ENCODE measurements around the gene SSTR1. TPM values are rescaled to one million over a fixed set of nuclear protein-coding genes. Genes with fewer than 3 reads are reported as not detected.

Gene SSTR1
- total RNA-seq, 1 experiment from 2014 or later: 0.07 TPM

DNA sequence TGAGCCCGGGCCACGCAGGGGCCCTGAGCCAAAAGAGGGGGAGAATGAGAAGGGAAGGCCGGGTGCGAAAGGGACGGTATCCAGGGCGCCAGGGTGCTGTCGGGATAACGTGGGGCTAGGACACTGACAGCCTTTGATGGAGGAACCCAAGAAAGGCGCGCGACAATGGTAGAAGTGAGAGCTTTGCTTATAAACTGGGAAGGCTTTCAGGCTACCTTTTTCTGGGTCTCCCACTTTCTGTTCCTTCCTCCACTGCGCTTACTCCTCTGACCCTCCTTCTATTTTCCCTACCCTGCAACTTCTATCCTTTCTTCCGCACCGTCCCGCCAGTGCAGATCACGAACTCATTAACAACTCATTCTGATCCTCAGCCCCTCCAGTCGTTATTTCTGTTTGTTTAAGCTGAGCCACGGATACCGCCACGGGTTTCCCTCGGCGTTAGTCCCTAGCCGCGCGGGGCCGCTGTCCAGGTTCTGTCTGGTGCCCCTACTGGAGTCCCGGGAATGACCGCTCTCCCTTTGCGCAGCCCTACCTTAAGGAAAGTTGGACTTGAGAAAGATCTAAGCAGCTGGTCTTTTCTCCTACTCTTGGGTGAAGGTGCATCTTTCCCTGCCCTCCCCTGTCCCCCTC lies 3.0 kb downstream of the SSTR1 start:
- Histone ChIP-seq H3K36me3 (ENCODE audit: low read depth, low read length) (no peaks in the 10 kb centered on the region), H3K4me3 (ENCODE audit: low read length) (no peak overlapping the region), H3K9me2 (replicated peaks; ENCODE audit: low read length) (no peaks in the 10 kb centered on the region), H3K9me3 (ENCODE audit: low read length) (no peaks in the 10 kb centered on the region), H3K9ac (ENCODE audit: low read length) (no peak overlapping the region), H4K20me1 (ENCODE audit: low read length) (no peaks in the 10 kb centered on the region), H3K27ac (ENCODE audit: low read length) (no peak overlapping the region), H2AFZ (ENCODE audit: low read length) (no peak overlapping the region), H3K4me1 (ENCODE audit: insufficient read depth, low read length) (peaks cover 7% of the 10 kb centered on the region; the same call in 1 of the 2 replicates), H3K27me3 (ENCODE audit: low read length) (peaks cover 51% of the 10 kb centered on the region), H3K4me2 (ENCODE audit: low read length) (no peak overlapping the region), H3K79me2 (ENCODE audit: low read length) (no peaks in the 10 kb centered on the region), H3F3A (ENCODE audit: low read length, unreplicated experiment) (no peaks in the 10 kb centered on the region)
- TF ChIP-seq, protein P1, sequence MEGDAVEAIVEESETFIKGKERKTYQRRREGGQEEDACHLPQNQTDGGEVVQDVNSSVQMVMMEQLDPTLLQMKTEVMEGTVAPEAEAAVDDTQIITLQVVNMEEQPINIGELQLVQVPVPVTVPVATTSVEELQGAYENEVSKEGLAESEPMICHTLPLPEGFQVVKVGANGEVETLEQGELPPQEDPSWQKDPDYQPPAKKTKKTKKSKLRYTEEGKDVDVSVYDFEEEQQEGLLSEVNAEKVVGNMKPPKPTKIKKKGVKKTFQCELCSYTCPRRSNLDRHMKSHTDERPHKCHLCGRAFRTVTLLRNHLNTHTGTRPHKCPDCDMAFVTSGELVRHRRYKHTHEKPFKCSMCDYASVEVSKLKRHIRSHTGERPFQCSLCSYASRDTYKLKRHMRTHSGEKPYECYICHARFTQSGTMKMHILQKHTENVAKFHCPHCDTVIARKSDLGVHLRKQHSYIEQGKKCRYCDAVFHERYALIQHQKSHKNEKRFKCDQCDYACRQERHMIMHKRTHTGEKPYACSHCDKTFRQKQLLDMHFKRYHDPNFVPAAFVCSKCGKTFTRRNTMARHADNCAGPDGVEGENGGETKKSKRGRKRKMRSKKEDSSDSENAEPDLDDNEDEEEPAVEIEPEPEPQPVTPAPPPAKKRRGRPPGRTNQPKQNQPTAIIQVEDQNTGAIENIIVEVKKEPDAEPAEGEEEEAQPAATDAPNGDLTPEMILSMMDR (conservative IDR thresholded peaks at IDR 0.05; ENCODE audit: low read depth, low read length): no peak
- BruUV-seq (replicated peaks): no TSS peak
- no peak for ATAC-seq
- CTCF ChIA-PET: interaction anchor here (0.7 kb wide), 1 partner anchor 306 kb away, joined by 3 read pairs; no protein-coding TSS in a partner anchor
- intact Hi-C loops (cut with micrococcal nuclease): no loop called here
- POLR2A ChIA-PET (ENCODE audit: unreplicated experiment): no interaction called here
- no peak for DNase-seq

DNA sequence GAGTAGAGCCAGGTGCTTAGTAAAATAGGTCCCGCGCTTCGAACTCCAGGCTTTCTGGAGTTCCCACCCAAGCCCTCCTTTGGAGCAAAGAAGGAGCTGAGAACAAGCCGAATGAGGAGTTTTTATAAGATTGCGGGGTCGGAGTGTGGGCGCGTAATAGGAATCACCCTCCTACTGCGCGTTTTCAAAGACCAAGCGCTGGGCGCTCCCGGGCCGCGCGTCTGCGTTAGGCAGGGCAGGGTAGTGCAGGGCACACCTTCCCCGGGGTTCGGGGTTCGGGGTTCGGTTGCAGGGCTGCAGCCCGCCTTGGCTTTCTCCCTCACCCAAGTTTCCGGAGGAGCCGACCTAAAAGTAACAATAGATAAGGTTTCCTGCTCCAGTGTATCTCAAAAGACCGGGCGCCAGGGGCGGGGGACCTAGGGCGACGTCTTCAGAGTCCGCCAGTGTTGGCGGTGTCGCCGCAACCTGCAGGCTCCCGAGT lies 3.6 kb downstream of the SSTR1 start:
- ChIA-PET POLR2A (ENCODE audit: unreplicated experiment) (no interaction called here), CTCF (interaction anchor here (0.7 kb wide), 1 partner anchor 307 kb away, joined by 3 read pairs; no protein-coding TSS in a partner anchor)
- no peak overlapping the region for H3K27ac ChIP-seq (ENCODE audit: low read length)
- no peaks in the 10 kb centered on the region for H3K36me3 ChIP-seq (ENCODE audit: low read depth, low read length)
- TF ChIP-seq, protein P1 (conservative IDR thresholded peaks at IDR 0.05; ENCODE audit: low read depth, low read length): no peak
- no peak for TF ChIP-seq EZH2phosphoT487 (IDR thresholded peaks at IDR 0.05; ENCODE audit: borderline replicate concordance, low read length)
- TF ChIP-seq EZH2 (IDR thresholded peaks at IDR 0.05; ENCODE audit: low read length, unreplicated experiment): no peak
- no peak overlapping the region for H3K4me3 ChIP-seq (ENCODE audit: low read length)
- DNase-seq: no peak
- no TSS peak for BruUV-seq (replicated peaks)
- no peaks in the 10 kb centered on the region for H3F3A ChIP-seq (ENCODE audit: low read length, unreplicated experiment)
- H3K9me3 ChIP-seq (ENCODE audit: low read length): no peaks in the 10 kb centered on the region
- intact Hi-C loops (cut with micrococcal nuclease): no loop called here
- H3K4me1 ChIP-seq (ENCODE audit: insufficient read depth, low read length): peaks cover 7% of the 10 kb centered on the region; the same call in 1 of the 2 replicates
- H3K9me2 ChIP-seq (replicated peaks; ENCODE audit: low read length): no peaks in the 10 kb centered on the region
- ATAC-seq: no peak
- H4K20me1 ChIP-seq (ENCODE audit: low read length): no peaks in the 10 kb centered on the region
- H3K27me3 ChIP-seq (ENCODE audit: low read length): peaks cover 47% of the 10 kb centered on the region
- no peak overlapping the region for H2AFZ ChIP-seq (ENCODE audit: low read length)
- H3K9ac ChIP-seq (ENCODE audit: low read length): no peak overlapping the region
- no peaks in the 10 kb centered on the region for H3K79me2 ChIP-seq (ENCODE audit: low read length)
- H3K4me2 ChIP-seq (ENCODE audit: low read length): no peak overlapping the region

DNA sequence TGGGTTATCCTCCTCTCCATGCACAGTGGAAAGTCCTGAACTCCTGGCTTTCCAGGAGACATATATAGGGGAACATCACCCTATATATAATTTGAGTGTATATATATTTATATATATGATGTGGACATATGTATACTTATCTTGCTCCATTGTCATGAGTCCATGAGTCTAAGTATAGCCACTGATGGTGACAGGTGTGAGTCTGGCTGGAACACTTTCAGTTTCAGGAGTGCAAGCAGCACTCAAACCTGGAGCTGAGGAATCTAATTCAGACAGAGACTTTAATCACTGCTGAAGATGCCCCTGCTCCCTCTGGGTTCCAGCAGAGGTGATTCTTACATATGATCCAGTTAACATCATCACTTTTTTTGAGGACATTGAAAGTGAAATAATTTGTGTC lies 4.4 kb downstream of the SSTR1 start:
- Histone ChIP-seq H3K4me2 (ENCODE audit: low read length) (no peak overlapping the region), H3K9me2 (replicated peaks; ENCODE audit: low read length) (no peaks in the 10 kb centered on the region), H3K4me3 (ENCODE audit: low read length) (no peak overlapping the region), H4K20me1 (ENCODE audit: low read length) (no peaks in the 10 kb centered on the region), H3K27ac (ENCODE audit: low read length) (no peak overlapping the region), H3K9me3 (ENCODE audit: low read length) (no peaks in the 10 kb centered on the region), H3K79me2 (ENCODE audit: low read length) (no peaks in the 10 kb centered on the region), H3K27me3 (ENCODE audit: low read length) (peaks cover 40% of the 10 kb centered on the region), H2AFZ (ENCODE audit: low read length) (no peak overlapping the region), H3K36me3 (ENCODE audit: low read depth, low read length) (no peaks in the 10 kb centered on the region), H3K4me1 (ENCODE audit: insufficient read depth, low read length) (peaks cover 7% of the 10 kb centered on the region; the same call in 1 of the 2 replicates), H3K9ac (ENCODE audit: low read length) (no peak overlapping the region), H3F3A (ENCODE audit: low read length, unreplicated experiment) (no peaks in the 10 kb centered on the region)
- BruUV-seq (replicated peaks): no TSS peak
- intact Hi-C loops (cut with micrococcal nuclease): no loop called here
- ATAC-seq: no peak
- TF ChIP-seq EZH2phosphoT487 (IDR thresholded peaks at IDR 0.05; ENCODE audit: borderline replicate concordance, low read length) (no peak), EZH2 (IDR thresholded peaks at IDR 0.05; ENCODE audit: low read length, unreplicated experiment) (no peak)
- TF ChIP-seq, protein P1 (conservative IDR thresholded peaks at IDR 0.05; ENCODE audit: low read depth, low read length): no peak
- ChIA-PET POLR2A (ENCODE audit: unreplicated experiment) (no interaction called here), CTCF (no interaction called here)
- no peak for DNase-seq

All from PC-3 (cell line).